ENCODE data around the gene POLG. TPM values are rescaled to one million over a fixed set of nuclear protein-coding genes. Genes with fewer than 3 reads are reported as not detected.

The POLG gene
- total RNA-seq, 2 donors from 2014 or later, result 70.8 to 86.8 TPM

GRCh38 chr15:89341316-89342005 lies 6.8 kb upstream of the POLG start:
- H3K36me3 ChIP-seq, result no peaks in the 10 kb centered on the region
- no peaks in the 10 kb centered on the region for H3K4me1 ChIP-seq
- no peak overlapping the region for H3K9ac ChIP-seq (ENCODE audit: low read depth in 2 of 2, low read length in 2 of 2)
- H3K27ac ChIP-seq, result no peak overlapping the region
- TF ChIP-seq, protein P1, sequence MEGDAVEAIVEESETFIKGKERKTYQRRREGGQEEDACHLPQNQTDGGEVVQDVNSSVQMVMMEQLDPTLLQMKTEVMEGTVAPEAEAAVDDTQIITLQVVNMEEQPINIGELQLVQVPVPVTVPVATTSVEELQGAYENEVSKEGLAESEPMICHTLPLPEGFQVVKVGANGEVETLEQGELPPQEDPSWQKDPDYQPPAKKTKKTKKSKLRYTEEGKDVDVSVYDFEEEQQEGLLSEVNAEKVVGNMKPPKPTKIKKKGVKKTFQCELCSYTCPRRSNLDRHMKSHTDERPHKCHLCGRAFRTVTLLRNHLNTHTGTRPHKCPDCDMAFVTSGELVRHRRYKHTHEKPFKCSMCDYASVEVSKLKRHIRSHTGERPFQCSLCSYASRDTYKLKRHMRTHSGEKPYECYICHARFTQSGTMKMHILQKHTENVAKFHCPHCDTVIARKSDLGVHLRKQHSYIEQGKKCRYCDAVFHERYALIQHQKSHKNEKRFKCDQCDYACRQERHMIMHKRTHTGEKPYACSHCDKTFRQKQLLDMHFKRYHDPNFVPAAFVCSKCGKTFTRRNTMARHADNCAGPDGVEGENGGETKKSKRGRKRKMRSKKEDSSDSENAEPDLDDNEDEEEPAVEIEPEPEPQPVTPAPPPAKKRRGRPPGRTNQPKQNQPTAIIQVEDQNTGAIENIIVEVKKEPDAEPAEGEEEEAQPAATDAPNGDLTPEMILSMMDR (IDR thresholded peaks at IDR 0.05), result no peak
- intact Hi-C loops (cut with DNase I), result no loop called here
- DNase-seq, result no peak
- H3K4me3 ChIP-seq, result no peak overlapping the region
- no peaks in the 10 kb centered on the region for H3K27me3 ChIP-seq
- H3K9me3 ChIP-seq, result no peaks in the 10 kb centered on the region

GRCh38 chr15:89340573-89340972 lies 5.9 kb upstream of the POLG start:
- no peaks in the 10 kb centered on the region for H3K36me3 ChIP-seq
- DNase-seq, result no peak
- no peaks in the 10 kb centered on the region for H3K27me3 ChIP-seq
- no peaks in the 10 kb centered on the region for H3K4me1 ChIP-seq
- H3K9ac ChIP-seq (ENCODE audit: low read depth in 2 of 2, low read length in 2 of 2), result no peak overlapping the region
- intact Hi-C loops (cut with DNase I), result no loop called here
- no peaks in the 10 kb centered on the region for H3K9me3 ChIP-seq
- TF ChIP-seq, protein P1 (IDR thresholded peaks at IDR 0.05), result no peak
- H3K4me3 ChIP-seq, result no peak overlapping the region
- H3K27ac ChIP-seq, result no peak overlapping the region

- peaks cover 8% of the 10 kb centered on the region for H3K4me1 ChIP-seq
- H3K27ac ChIP-seq, result no peak overlapping the region
- TF ChIP-seq, protein P1 (IDR thresholded peaks at IDR 0.05), result no peak
- intact Hi-C loops (cut with DNase I), result no loop called here
- H3K9ac ChIP-seq (ENCODE audit: low read depth in 2 of 2, low read length in 2 of 2), result no peak overlapping the region
- no peaks in the 10 kb centered on the region for H3K9me3 ChIP-seq
- no peaks in the 10 kb centered on the region for H3K27me3 ChIP-seq
- no peak overlapping the region for H3K4me3 ChIP-seq
- no peaks in the 10 kb centered on the region for H3K36me3 ChIP-seq
- DNase-seq, result no peak
Observed at GRCh38 chr15:89338036-89338435, 3.4 kb upstream of the POLG start.

DNA sequence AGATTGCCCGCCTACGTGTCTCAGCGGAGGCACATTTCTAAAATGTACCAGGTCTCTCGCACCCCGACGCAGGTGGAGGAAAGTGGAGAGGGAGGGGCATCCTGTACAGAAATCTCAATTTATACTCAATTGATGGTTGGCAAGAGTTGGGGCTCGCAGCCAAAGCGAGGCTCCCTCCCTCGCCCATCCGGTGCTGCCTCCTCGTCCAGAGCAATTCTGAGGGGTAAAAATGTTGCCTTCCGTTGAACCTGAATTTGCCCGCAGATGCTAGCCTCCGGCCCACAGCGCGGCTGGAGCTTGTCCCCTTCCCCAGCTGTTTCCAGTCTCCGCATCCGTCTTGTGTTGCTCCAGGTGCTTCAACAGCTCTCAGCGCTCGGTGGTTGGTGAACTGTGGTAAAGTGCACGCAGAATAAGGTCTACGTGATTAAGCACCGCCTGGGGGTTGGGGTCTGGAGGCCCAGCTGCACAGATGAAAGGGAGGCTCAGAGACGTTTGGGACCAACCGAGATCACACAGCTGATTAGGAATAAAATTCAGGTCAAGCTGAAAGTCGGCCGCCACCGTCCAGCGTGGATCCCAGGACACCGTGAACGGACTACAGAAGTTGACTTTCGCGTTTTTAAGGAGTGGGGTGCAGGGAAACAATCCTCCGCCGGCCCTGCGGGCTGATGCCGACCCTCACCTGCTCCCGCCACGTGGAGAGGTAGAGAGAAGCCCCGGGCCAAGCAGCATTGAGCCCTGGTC lies 846 bp upstream of the POLG start:
- TF ChIP-seq, protein P1 (IDR thresholded peaks at IDR 0.05), result no peak
- Histone ChIP-seq H3K4me3 (peak overlapping the region; percentile 39), H3K9me3 (no peaks in the 10 kb centered on the region), H3K27ac (peak overlapping the region; percentile 35), H3K9ac (ENCODE audit: low read depth in 2 of 2, low read length in 2 of 2) (peak overlapping the region; percentile 27 to 64), H3K4me1 (peaks cover 34% of the 10 kb centered on the region), H3K36me3 (no peaks in the 10 kb centered on the region), H3K27me3 (no peaks in the 10 kb centered on the region)
- peak; percentile 56 for DNase-seq
- intact Hi-C loops (cut with DNase I), result no loop called here

GRCh38 chr15:89333959-89334509 lies 590 bp downstream of the POLG start:
- Histone ChIP-seq H3K4me1 (peaks cover 43% of the 10 kb centered on the region), H3K27ac (peak overlapping the region; percentile 92), H3K27me3 (no peaks in the 10 kb centered on the region), H3K36me3 (peaks cover 7% of the 10 kb centered on the region), H3K9me3 (no peaks in the 10 kb centered on the region), H3K9ac (ENCODE audit: low read depth in 2 of 2, low read length in 2 of 2) (peak overlapping the region; percentile 74 to 90), H3K4me3 (peak overlapping the region; percentile 98)
- no peak for DNase-seq
- TF ChIP-seq, protein P1 (IDR thresholded peaks at IDR 0.05), result no peak
- intact Hi-C loops (cut with DNase I), result no loop called here

Measured in colonic mucosa (tissue), 4 donors.